Stimulated activated CD4-positive, alpha-beta T cell treated with anti-CD3 and anti-CD28 coated beads, Interleukin-15, amount 100 ng/mL, for 24 hours (primary cell): ENCODE data around the gene TANC1.

Source experiments
- DNase-seq: peaks from one replicate; pipeline ENCODE4 v3.0.0-alpha.2; 2020

TANC1 gene

DNA sequence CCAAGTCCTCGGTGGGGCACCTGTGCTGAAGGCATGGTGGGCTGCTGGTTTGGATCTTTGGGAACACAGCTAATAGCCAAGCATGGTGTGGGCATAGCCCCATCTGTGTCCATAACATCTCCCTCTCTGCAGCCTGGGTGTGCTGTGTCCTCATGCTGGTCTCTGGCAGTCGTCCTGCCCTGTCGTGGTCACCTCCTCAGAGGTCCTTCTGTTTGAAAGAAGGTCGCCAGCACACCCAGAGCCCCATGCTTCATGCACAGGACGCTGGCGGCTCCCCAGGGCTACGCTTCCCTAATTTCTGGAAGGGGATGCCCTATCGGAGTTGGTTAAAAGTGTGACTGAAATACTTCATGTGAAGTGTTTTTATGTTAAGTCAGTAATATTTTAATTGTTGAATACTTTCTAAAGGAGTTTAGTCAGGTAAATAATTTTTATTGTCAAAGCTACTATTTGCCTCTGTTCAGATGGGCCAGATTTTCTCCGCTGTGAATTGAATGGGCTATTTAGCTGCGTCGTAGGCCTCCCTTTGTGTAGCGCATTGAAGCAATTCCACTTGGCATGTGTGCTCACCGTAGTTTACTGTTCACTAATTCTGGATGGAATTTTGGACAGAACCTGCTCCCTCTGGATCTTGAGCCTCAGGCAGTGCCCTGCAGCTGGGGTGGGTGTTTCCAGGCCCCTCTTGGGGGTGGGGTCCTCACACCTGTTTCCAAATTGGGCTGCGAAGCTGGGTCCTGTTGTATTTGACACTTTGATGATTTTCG is 236.1 kb downstream of the TANC1 start:
- DNase-seq, result no peak

- DNase-seq, result no peak
Measured at GRCh38 chr2:159206736-159207380, 238.4 kb downstream of the TANC1 start.

DNA sequence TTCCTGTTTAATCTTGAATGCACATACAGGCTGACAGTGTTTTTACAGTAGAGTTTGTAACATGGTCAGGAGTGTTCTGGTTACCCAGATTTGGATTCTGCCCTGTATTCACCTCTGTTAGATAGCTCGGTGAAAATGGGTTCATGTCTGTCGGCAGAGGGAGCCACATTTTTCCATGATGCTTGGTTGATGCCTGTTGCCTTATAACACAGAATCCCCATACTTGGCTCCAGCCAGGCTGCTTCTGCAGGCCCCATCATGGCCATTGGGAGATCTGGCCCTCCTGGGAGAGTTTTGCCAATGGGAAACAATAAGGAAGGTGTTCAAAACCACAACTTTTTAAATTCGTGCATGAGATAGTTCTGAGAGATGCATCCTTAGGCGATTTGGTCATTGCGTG is 240.0 kb downstream of the TANC1 start:
- DNase-seq, result no peak

GRCh38 chr2:159209341-159210306 is 241.2 kb downstream of the TANC1 start:
- DNase-seq, result peak; percentile 17

GRCh38 chr2:159211447-159212396 is 243.3 kb downstream of the TANC1 start:
- DNase-seq, result no peak

GRCh38 chr2:159213296-159213695 is 244.9 kb downstream of the TANC1 start:
- DNase-seq, result no peak

DNA sequence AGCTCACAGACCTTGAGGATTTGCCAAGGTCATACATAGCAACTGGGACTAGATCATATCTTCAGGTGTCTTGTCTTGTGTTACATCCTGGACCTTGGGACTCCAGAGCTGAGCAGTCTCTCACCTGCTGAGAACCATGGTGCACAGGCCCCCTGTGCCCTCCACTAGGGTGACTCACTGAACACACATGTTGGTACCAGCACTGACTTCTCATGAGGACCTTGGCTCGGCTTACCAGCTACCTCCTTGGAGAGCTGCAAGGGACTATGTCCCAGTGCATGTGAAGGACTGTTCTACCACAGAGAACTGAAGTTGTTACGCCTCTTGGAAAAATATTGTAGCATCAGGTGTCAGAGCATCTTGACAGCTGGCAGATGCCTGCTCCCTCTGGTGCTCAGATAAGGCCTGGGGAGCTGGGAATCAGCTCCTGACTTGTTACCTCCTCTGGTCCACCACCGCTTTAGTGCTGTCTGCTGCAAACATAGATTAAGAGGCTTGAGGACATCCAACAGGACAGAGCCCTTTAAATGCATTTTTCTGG is 246.0 kb downstream of the TANC1 start:
- DNase-seq, result no peak

DNA sequence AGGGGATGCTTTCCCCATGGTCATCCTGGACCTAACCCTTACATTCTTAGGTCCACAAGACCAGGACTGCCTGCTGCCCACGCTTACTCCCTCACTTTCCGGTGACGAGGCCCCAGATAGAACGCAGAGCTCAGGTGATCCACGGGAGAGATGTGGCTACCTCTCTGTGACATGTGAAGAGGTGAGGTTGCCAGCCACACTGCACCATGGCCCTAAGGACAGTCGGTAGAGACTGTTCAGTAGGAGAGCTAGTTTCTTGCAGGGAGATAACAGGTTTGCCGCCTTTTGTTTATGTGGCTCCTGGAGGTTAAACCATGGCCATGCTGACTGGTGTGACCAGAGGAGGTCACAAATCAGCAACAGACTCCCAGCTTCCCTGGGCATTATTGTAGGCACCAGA is 246.7 kb downstream of the TANC1 start:
- no peak for DNase-seq

DNA sequence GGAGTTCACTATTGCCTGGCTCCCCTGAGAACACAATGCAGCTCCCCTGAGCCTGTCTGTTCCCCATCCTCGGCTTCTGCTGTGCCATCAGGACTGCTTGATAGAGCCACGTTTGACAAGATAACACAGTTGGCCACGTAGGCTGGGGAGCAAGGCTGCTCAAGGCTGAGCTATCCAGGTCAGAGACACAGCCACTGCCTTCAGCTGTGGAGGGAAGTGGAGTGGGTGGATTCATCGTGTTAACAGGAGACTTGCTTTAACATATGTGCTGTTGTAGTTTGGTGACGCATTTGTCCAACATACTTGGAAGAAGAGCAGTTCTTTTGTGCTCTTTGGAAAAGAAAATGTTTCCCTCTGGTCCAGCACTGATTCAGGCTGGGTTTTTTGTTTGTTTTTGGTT is 249.2 kb downstream of the TANC1 start:
- DNase-seq, result no peak

- no peak for DNase-seq
Measured at GRCh38 chr2:159218389-159218788, 249.9 kb downstream of the TANC1 start.

GRCh38 chr2:159219394-159219998 is 251.1 kb downstream of the TANC1 start:
- no peak for DNase-seq

- DNase-seq, result no peak
Measured at GRCh38 chr2:159224061-159224813, 255.8 kb downstream of the TANC1 start.

GRCh38 chr2:159225025-159226016 is 256.9 kb downstream of the TANC1 start:
- no peak for DNase-seq

DNA sequence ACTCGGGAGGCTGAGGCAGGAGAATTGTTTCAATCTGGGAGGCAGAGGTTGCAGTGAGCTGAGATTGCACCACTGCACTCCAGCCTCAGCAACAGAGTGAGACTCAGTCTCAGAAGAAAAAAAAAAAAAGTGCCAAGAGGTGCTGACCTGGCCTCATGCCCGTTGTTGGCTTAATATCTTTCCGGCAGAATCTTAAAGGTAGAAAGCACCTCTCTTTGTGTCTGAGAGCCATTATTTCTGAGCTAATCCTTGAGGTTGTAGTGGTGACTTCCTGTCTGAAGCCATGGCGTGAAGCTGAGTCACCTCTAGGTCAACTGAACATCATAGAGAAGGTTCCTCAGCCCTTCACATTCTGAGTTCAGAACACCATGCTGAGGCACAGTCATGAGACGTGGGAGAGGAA is 257.6 kb downstream of the TANC1 start:
- peak; percentile 18 for DNase-seq

DNA sequence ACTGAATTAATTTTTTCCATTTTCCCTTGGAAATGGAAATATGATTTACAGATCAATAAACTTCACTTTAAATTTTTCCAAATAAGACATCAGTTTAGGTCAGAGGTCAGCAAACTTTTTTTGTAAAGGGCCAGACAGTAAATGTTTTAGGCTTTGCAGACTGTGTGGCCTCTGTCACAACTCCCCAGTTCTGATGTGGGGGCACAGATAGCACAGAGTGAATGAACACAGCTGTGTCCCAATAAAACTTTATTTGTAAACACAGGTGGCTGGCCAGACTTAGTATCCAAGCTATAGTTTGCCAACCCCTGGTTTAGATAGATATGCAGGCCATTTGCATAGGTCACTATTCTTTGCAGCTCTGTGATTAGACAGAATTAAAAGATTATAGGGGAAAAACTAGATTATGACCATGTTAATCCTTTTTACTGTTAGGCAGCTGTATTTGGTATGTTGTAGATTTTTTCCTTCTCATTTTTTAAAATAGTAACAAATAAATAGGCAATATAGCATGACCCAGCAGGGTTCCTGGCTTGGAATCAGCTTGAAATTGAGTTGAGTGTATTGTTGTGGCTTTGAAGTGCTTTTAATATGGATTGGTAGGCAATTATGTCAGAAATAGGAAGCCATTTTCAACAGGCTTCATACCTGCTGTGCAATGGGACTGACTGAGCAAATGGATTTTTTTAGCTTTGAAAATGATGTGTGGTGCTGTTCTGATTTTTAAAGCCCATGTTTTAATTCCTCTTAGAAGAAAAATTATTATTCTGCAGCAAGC is 258.4 kb downstream of the TANC1 start:
- no peak for DNase-seq

DNA sequence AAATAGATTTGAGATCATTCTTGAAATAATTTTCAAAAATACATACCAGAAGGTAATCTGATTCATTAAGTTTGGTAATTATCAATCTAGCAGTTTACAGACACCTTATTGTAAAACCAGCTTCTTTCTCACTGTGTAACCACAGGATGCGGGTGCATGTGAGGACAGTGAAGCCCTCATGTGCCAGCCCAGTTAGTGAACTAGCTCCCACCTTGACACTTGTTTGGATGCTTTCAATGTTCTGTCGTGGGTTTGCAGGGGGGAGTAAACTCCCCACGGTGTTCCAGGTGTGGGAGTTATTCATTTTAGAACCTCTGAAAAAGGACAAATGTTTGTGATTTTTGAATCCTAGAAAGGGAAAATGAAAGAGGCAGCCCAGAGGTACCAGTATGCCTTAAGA is 259.0 kb downstream of the TANC1 start:
- no peak for DNase-seq

- no peak for DNase-seq
Measured at GRCh38 chr2:159228081-159228581, 259.7 kb downstream of the TANC1 start.

GRCh38 chr2:159229476-159230144 is 261.2 kb downstream of the TANC1 start:
- DNase-seq, result no peak
